CD14-positive monocyte (primary cell): Measurements from ENCODE around the gene ARHGAP10. TPM values are rescaled to one million over a fixed set of nuclear protein-coding genes. Genes with fewer than 3 reads are reported as not detected.

Experiments used
- DNase-seq, 3 donors: peaks; one replicate each; pipeline ENCODE4 v3.0.0-alpha.2; 2011 to 2022
- H2AFZ ChIP-seq: 2 replicates; pipeline ENCODE4 v1.6.0; 2012; ENCODE audit warnings: mild to moderate bottlenecking, low read depth, low read length, inconsistent platforms; ENCODE audit not compliant: insufficient read depth, poor library complexity, severe bottlenecking
- H3K27ac ChIP-seq, 2 donors: 1 replicate in 1 of 2; 2 replicates in 1 of 2; pipeline ENCODE4 v1.5.1; 2012 to 2013; ENCODE audit warnings: low read length in 2 of 2, control low read depth in 1 of 2, inconsistent platforms in 1 of 2, low read depth in 1 of 2, mild to moderate bottlenecking in 1 of 2
- H3K27me3 ChIP-seq, 2 donors: one replicate each; pipeline versions ENCODE4 v1.6.0 to v1.6.1; 2011 to 2013; ENCODE audit warnings: low read length in 2 of 2; ENCODE audit not compliant: control insufficient read depth in 2 of 2, insufficient read depth in 2 of 2
- H3K36me3 ChIP-seq, 2 donors: replicated peaks in 1 of 2; 1 replicate in 1 of 2; 2 replicates in 1 of 2; pipeline versions ENCODE4 v1.5.1 to v1.6.1; 2012 to 2013; ENCODE audit warnings: low read length in 2 of 2, control low read depth in 1 of 2, inconsistent platforms in 1 of 2, mild to moderate bottlenecking in 1 of 2; ENCODE audit not compliant: insufficient read depth in 2 of 2, control insufficient read depth in 1 of 2
- H3K4me1 ChIP-seq, 2 donors: 1 replicate in 1 of 2; 2 replicates in 1 of 2; pipeline versions ENCODE4 v1.5.1 to v1.6.1; 2012 to 2013; ENCODE audit warnings: low read length in 2 of 2, control low read depth in 1 of 2, inconsistent platforms in 1 of 2, mild to moderate bottlenecking in 1 of 2, moderate library complexity in 1 of 2; ENCODE audit not compliant: insufficient read depth in 2 of 2, control insufficient read depth in 1 of 2
- H3K4me2 ChIP-seq: replicated peaks from 2 replicates; pipeline ENCODE3; 2012; ENCODE audit warnings: low read length, moderate library complexity, mild to moderate bottlenecking; ENCODE audit not compliant: poor library complexity, severe bottlenecking; ENCODE audit errors: extremely low read depth
- H3K4me3 ChIP-seq, 3 experiments: fragments of 200-600 bp in 1 of 3; sonication (generic) in 1 of 3; replicated peaks in 1 of 3; 1 replicate in 2 of 3; 2 replicates in 1 of 3; pipeline ENCODE4 v1.5.1; 2011 to 2013; ENCODE audit warnings: low read length in 3 of 3, mild to moderate bottlenecking in 3 of 3, control low read depth in 2 of 3, low read depth in 2 of 3, inconsistent platforms in 1 of 3, moderate library complexity in 1 of 3
- H3K79me2 ChIP-seq: 2 replicates; pipeline ENCODE4 v1.6.0; 2012; ENCODE audit warnings: mild to moderate bottlenecking, control low read depth, inconsistent platforms, low read length, moderate library complexity; ENCODE audit not compliant: insufficient read depth
- H3K9ac ChIP-seq: 2 replicates; pipeline ENCODE4 v1.6.0; 2017; ENCODE audit warnings: low read length, mild to moderate bottlenecking; ENCODE audit not compliant: insufficient read depth, poor library complexity, severe bottlenecking
- H3K9me3 ChIP-seq, 2 donors: replicated peaks in 1 of 2; 1 replicate in 1 of 2; 2 replicates in 1 of 2; pipeline versions ENCODE4 v1.5.1 to v1.6.1; 2012 to 2013; ENCODE audit warnings: low read length in 2 of 2, control low read depth in 1 of 2; ENCODE audit not compliant: control insufficient read depth in 1 of 2, insufficient read depth in 1 of 2
- H4K20me1 ChIP-seq: 2 replicates; pipeline ENCODE4 v1.6.0; 2012; ENCODE audit warnings: mild to moderate bottlenecking, low read length, control low read depth, moderate library complexity; ENCODE audit not compliant: insufficient read depth
- H3K27ac Mint-ChIP-seq, 7 donors: one replicate each; pipeline ENCODE4 v1.8.0; 2020; ENCODE audit warnings: mild to moderate bottlenecking in 7 of 7, mixed read lengths in 7 of 7, moderate library complexity in 6 of 7, inconsistent platforms in 2 of 7
- H3K27me3 Mint-ChIP-seq, 3 donors: one replicate each; pipeline ENCODE4 v1.8.0; 2021 to 2022; ENCODE audit warnings: low read depth in 3 of 3, mild to moderate bottlenecking in 3 of 3, mixed read lengths in 3 of 3, moderate library complexity in 3 of 3, inconsistent platforms in 1 of 3
- H3K36me3 Mint-ChIP-seq, 2 donors: one replicate each; pipeline ENCODE4 v1.8.0; 2020; ENCODE audit warnings: mixed read lengths in 2 of 2, inconsistent platforms in 1 of 2, mild to moderate bottlenecking in 1 of 2
- H3K4me1 Mint-ChIP-seq: one replicate; pipeline ENCODE4 v1.8.0; 2020; ENCODE audit warnings: mild to moderate bottlenecking, mixed read lengths
- H3K4me3 Mint-ChIP-seq, 2 donors: one replicate each; pipeline ENCODE4 v1.8.0; 2020; ENCODE audit warnings: mild to moderate bottlenecking in 2 of 2, mixed read lengths in 2 of 2, moderate library complexity in 1 of 2
- H3K9me3 Mint-ChIP-seq, 7 donors: one replicate each; pipeline ENCODE4 v1.8.0; 2020 to 2022; ENCODE audit warnings: mixed read lengths in 7 of 7, mild to moderate bottlenecking in 6 of 7, moderate library complexity in 6 of 7, inconsistent platforms in 2 of 7
- WGBS: methylation state at CpG from one replicate; pipeline ENCODE4 v1.1.5; 2013; ENCODE audit warnings: missing lambda C conversion rate; ENCODE audit not compliant: insufficient coverage; 5-methylcytosine and 5-hydroxymethylcytosine counted together
- intact Hi-C, 2 donors: fragments of 100-400 bp; cut with micrococcal nuclease; formaldehyde crosslinking; loops; one replicate each; pipeline versions ENCODE4 v1.15.0 to v1.15.1; 2023
- polyA plus RNA-seq, 3 donors: library from polyadenylated mRNA; depleted of rRNA in 1 of 3; unstranded in 2 of 3; stranded (reverse) in 1 of 3; fragments of 300-500 nt in 2 of 3; fragments of >200 nt in 1 of 3; fragmentation: Illumina TruSeq in 2 of 3; gene quantifications; 1 replicate in 2 of 3; 2 replicates in 1 of 3; pipeline ENCODE4 v1.2.3, GENCODE V29; 2012 to 2021
- TF ChIP-seq, protein P1 (sequence below): fragments of 200-600 bp; IDR thresholded peaks from one replicate; pipeline ENCODE4 v1.8.0; 2022; ENCODE audit warnings: antibody characterized with exemption, mild to moderate bottlenecking

The ARHGAP10 gene
- polyA plus RNA-seq, 3 donors: 1.7 to 4.3 (median 3.0) TPM

DNA sequence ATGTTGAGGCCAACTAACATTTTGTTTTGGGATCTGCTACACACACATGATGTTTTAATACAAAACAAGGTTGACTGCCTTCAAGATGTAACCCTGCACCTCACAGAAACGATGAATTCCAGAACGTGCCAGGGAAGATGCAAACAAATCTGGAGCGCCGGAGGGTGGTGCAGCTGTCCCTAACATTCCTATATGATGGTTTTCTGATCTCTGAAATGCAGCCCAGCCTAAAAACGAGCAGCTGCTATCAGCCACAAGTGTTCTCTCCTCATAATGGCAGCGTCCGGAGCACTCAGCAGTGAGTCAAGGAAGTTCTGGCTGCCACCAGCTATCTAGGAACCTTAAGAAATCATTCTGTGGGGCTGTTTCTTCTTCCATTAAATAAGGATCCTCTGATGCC, 376.9 kb downstream of the ARHGAP10 start:
- H3K4me1 Mint-ChIP-seq: no peaks in the 10 kb centered on the region
- Histone ChIP-seq H3K27me3 (no peaks in the 10 kb centered on the region), H3K9me3 (no peaks in the 10 kb centered on the region), H3K79me2 (no peaks in the 10 kb centered on the region), H3K36me3 (no peaks in the 10 kb centered on the region), H3K27ac (no peak overlapping the region), H3K4me1 (no peaks in the 10 kb centered on the region), H2AFZ (no peak overlapping the region), H3K9ac (no peak overlapping the region), H3K4me3 (no peak overlapping the region), H3K4me2 (no peak overlapping the region), H4K20me1 (no peaks in the 10 kb centered on the region)
- TF ChIP-seq, protein P1, sequence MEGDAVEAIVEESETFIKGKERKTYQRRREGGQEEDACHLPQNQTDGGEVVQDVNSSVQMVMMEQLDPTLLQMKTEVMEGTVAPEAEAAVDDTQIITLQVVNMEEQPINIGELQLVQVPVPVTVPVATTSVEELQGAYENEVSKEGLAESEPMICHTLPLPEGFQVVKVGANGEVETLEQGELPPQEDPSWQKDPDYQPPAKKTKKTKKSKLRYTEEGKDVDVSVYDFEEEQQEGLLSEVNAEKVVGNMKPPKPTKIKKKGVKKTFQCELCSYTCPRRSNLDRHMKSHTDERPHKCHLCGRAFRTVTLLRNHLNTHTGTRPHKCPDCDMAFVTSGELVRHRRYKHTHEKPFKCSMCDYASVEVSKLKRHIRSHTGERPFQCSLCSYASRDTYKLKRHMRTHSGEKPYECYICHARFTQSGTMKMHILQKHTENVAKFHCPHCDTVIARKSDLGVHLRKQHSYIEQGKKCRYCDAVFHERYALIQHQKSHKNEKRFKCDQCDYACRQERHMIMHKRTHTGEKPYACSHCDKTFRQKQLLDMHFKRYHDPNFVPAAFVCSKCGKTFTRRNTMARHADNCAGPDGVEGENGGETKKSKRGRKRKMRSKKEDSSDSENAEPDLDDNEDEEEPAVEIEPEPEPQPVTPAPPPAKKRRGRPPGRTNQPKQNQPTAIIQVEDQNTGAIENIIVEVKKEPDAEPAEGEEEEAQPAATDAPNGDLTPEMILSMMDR: no peak
- H3K9me3 Mint-ChIP-seq: peaks cover 0 to 7% (median 2%) of the 10 kb centered on the region in 7 donors
- intact Hi-C loops: no loop called here
- peaks cover 0 to 2% (median 0%) of the 10 kb centered on the region in 3 donors for H3K27me3 Mint-ChIP-seq
- no peaks in the 10 kb centered on the region for H3K36me3 Mint-ChIP-seq
- no peak for DNase-seq
- H3K27ac Mint-ChIP-seq: no peak overlapping the region
- 71% methylated on average over 5 of the region's 7 CpGs for WGBS
- H3K4me3 Mint-ChIP-seq: no peak overlapping the region

DNA sequence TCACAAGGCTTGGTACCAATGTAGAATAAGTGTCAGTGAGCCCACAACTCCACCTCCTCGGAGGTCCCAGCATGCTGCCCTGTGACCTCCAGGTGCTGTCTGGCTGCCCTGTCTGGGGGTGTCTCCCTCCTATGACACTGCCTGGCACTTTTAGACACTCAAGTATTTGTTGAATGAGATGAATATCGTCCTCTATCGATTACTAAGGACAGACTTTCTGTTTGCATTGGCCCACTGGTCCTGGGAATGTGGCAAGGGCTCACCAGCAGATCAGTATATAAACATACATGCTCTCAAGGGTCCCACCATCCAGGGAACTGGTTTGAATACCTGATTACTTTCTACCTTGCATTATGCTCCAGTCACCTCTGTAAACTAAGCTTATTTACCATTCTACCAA, 377.3 kb downstream of the ARHGAP10 start:
- Histone ChIP-seq H3K4me1 (no peaks in the 10 kb centered on the region), H3K27me3 (no peaks in the 10 kb centered on the region), H3K4me3 (no peak overlapping the region), H3K9ac (no peak overlapping the region), H3K4me2 (no peak overlapping the region), H3K9me3 (no peaks in the 10 kb centered on the region), H3K36me3 (no peaks in the 10 kb centered on the region), H4K20me1 (no peaks in the 10 kb centered on the region), H3K27ac (no peak overlapping the region), H2AFZ (no peak overlapping the region), H3K79me2 (no peaks in the 10 kb centered on the region)
- WGBS: no CpG with 5 or more reads among the region's 3 CpGs
- H3K4me3 Mint-ChIP-seq: no peak overlapping the region
- H3K36me3 Mint-ChIP-seq: no peaks in the 10 kb centered on the region
- intact Hi-C loops: no loop called here
- H3K27ac Mint-ChIP-seq: no peak overlapping the region
- TF ChIP-seq, protein P1: no peak
- peaks cover 0 to 2% (median 0%) of the 10 kb centered on the region in 3 donors for H3K27me3 Mint-ChIP-seq
- H3K4me1 Mint-ChIP-seq: no peaks in the 10 kb centered on the region
- H3K9me3 Mint-ChIP-seq: peaks cover 0 to 7% (median 2%) of the 10 kb centered on the region in 7 donors
- no peak for DNase-seq
